Transverse colon (tissue), 3 donors: ENCODE measurements around the gene TOMM40L.

Source experiments
- POLR2A ChIP-seq: fragments of 450-650 bp; IDR thresholded peaks from one replicate; pipeline ENCODE4 v1.6.1; 2016; ENCODE audit warnings: antibody characterized with exemption, mild to moderate bottlenecking, moderate library complexity
- TF ChIP-seq, protein P1 (sequence below), 5 experiments: fragments of 200-600 bp in 3 of 5; fragments of 450-650 bp in 2 of 5; sonication (generic) in 3 of 5; IDR thresholded peaks; 1 replicate in 2 of 5; 2 replicates in 3 of 5; pipeline ENCODE4 v1.5.1; 2016 to 2017; ENCODE audit warnings: antibody characterized with exemption in 5 of 5, inconsistent platforms in 3 of 5, mild to moderate bottlenecking in 2 of 5, moderate library complexity in 1 of 5

DNA sequence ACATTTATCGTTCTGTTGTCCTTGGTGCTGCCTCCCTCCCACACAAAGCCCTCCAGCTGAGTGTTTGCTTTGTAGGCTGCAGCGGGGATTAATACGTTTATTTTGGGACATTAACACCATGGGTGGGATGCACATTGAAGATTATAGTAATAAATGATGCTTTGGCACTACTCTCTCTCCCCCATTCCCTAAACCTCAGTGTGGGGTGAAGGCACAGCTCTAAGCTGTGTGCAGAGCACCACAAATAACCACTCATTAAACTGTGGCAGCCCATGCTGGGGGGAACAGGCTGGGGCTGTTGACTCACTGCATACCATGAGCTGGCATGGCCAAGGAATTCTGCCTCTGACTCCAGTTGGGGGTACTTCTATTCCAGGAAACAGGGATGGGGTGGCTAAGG, 40.3 kb downstream of the TOMM40L start:
- TF ChIP-seq, protein P1, sequence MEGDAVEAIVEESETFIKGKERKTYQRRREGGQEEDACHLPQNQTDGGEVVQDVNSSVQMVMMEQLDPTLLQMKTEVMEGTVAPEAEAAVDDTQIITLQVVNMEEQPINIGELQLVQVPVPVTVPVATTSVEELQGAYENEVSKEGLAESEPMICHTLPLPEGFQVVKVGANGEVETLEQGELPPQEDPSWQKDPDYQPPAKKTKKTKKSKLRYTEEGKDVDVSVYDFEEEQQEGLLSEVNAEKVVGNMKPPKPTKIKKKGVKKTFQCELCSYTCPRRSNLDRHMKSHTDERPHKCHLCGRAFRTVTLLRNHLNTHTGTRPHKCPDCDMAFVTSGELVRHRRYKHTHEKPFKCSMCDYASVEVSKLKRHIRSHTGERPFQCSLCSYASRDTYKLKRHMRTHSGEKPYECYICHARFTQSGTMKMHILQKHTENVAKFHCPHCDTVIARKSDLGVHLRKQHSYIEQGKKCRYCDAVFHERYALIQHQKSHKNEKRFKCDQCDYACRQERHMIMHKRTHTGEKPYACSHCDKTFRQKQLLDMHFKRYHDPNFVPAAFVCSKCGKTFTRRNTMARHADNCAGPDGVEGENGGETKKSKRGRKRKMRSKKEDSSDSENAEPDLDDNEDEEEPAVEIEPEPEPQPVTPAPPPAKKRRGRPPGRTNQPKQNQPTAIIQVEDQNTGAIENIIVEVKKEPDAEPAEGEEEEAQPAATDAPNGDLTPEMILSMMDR (IDR thresholded peaks at IDR 0.05): no peak
- TF ChIP-seq POLR2A: no peak
